ENCODE measurements around the gene SLC16A3.
A peak's percentile ranks its signal among the peaks of the same experiment; 100 is the strongest.

The SLC16A3 gene

GRCh38 chr17:82282239-82283207 lies 53.7 kb downstream of the SLC16A3 start:
- TF ChIP-seq CTCF (IDR thresholded peaks at IDR 0.05; ENCODE audit: low read depth, low read length), result no peak
- Histone ChIP-seq H3K27me3 (no peaks in the 10 kb centered on the region), H3K4me1 (peaks cover 23% of the 10 kb centered on the region), H3K9me3 (no peaks in the 10 kb centered on the region), H3K36me3 (no peaks in the 10 kb centered on the region), H3K4me3 (ENCODE audit: low read depth, low read length) (no peak overlapping the region)
- DNase-seq, result peak; percentile 43

- H3K4me3 ChIP-seq (ENCODE audit: low read depth, low read length), result no peak overlapping the region
- H3K27me3 ChIP-seq, result no peaks in the 10 kb centered on the region
- H3K9me3 ChIP-seq, result no peaks in the 10 kb centered on the region
- DNase-seq, result peak; percentile 94
- no peaks in the 10 kb centered on the region for H3K36me3 ChIP-seq
- peaks cover 23% of the 10 kb centered on the region for H3K4me1 ChIP-seq
- TF ChIP-seq CTCF (IDR thresholded peaks at IDR 0.05; ENCODE audit: low read depth, low read length), result no peak
These were observed 54.4 kb downstream of the SLC16A3 start for GRCh38 chr17:82283208-82283749.

- Histone ChIP-seq H3K4me3 (ENCODE audit: low read depth, low read length) (no peak overlapping the region), H3K9me3 (no peaks in the 10 kb centered on the region), H3K36me3 (no peaks in the 10 kb centered on the region), H3K27me3 (no peaks in the 10 kb centered on the region), H3K4me1 (peaks cover 23% of the 10 kb centered on the region)
- no peak for TF ChIP-seq CTCF (IDR thresholded peaks at IDR 0.05; ENCODE audit: low read depth, low read length)
- DNase-seq, result no peak
These were observed 56.3 kb downstream of the SLC16A3 start for GRCh38 chr17:82285141-82285540.

- H3K36me3 ChIP-seq, result no peaks in the 10 kb centered on the region
- no peak for TF ChIP-seq CTCF (IDR thresholded peaks at IDR 0.05; ENCODE audit: low read depth, low read length)
- DNase-seq, result no peak
- H3K9me3 ChIP-seq, result no peaks in the 10 kb centered on the region
- H3K4me1 ChIP-seq, result peaks cover 18% of the 10 kb centered on the region
- H3K4me3 ChIP-seq (ENCODE audit: low read depth, low read length), result no peak overlapping the region
- no peaks in the 10 kb centered on the region for H3K27me3 ChIP-seq
These were observed 58.4 kb downstream of the SLC16A3 start for GRCh38 chr17:82287013-82287867.

GRCh38 chr17:82287868-82288801 lies 59.3 kb downstream of the SLC16A3 start:
- Histone ChIP-seq H3K4me3 (ENCODE audit: low read depth, low read length) (no peak overlapping the region), H3K36me3 (no peaks in the 10 kb centered on the region), H3K9me3 (no peaks in the 10 kb centered on the region), H3K4me1 (peaks cover 9% of the 10 kb centered on the region), H3K27me3 (no peaks in the 10 kb centered on the region)
- DNase-seq, result peak; percentile 73
- no peak for TF ChIP-seq CTCF (IDR thresholded peaks at IDR 0.05; ENCODE audit: low read depth, low read length)
